Activated gamma-delta T cell treated with Interleukin-2 at 50 U/mL for 16 hours (primary cell): ENCODE results near the gene ARHGEF37.
"Not testable (repeated sequence)": the region's sequence is repeated elsewhere in the genome, so short reads cannot be mapped to it uniquely, and the experiment has no call there.

Source experiments
- DNase-seq: peaks from one replicate; pipeline ENCODE4 v3.0.0-alpha.2; 2020

The ARHGEF37 gene

DNA sequence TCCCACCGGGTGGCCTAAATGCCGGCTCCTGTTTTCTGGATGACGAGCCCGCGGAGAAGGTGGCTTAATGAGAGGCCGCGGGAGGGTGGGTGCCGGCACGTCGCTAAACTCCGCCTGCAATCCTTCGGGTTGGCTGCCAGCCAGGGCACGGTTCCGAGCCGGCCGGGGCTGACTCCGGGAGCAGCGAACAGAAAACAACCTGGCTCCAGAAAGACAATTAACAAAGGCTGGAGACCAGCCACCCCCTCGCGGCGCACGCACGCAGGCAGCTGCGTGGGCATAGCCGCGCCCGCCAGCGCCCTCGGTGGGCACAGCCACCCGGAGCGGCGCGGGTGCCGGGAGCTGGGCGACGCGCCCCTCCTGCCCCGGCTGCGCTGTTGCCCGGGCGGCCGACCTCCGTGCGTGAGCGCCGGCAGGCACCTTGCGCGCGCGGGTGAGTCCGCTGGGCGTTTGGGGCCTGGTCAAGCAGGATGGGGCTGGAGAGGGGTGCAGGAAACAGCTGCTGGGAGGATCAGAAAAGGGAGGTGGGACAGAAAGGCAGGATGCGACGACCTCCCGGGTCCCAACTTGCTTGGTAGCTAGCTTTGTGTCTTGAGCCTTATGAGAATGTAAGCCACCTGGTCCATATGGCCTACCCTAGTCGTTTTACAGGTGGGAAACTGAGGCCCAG is at the start of gene ARHGEF37:
Gene ARHGEF37, plus strand, starts transcription at position 307 of the 670 bp plus-strand sequence. CDS start 16,272 bp downstream, outside the sequence.
- peak; percentile 11 for DNase-seq

DNA sequence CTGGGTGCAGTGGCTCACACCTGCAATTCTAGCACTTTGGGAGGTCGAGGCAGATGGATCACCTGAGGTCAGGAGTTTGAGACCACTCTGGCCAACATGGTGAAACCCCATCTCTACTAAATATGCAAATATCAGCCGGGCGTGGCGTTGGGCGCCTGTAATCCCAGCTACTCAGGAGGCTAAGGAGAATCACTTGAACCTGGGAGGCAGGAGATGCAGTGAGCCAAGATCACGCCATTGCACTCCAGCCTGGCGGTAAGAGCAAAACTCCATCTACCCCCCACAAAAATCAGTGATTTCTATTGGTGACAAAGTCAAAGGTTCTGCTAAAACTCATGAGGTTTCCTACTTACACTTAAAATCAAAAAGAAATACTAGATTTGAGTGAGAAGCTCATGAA is 48.9 kb upstream of the ARHGEF37 start:
- no peak for DNase-seq

- not testable (repeated sequence) for DNase-seq
Measured at GRCh38 chr5:149535787-149536186, 45.5 kb upstream of the ARHGEF37 start.

DNA sequence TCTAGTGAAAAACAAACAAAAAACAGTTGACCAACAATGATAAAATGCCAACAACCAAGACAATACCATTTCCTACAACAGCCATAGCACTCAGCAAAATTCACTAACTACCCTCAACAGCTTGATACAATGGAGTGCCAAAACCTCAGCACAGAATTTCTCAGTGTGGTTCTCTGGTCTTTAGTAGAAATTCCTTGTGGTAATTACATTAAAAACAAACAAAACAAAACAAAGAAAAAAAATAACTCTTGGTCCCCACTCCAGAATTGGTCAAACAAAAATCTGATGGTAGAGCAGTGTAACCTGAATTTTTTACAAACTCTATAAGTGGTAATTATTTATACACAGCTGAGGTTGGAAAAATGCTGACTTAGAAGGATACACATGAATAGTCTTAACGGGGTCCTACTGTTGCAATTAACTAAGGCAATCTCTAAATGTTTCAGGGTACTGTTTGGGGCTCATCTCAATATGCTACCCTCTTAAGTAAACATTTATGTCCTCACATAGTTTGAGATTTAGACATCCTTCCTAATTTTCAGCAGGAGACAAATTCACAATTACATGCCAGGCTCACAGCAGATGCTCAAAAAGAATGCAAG is 43.8 kb upstream of the ARHGEF37 start:
- no peak for DNase-seq

DNA sequence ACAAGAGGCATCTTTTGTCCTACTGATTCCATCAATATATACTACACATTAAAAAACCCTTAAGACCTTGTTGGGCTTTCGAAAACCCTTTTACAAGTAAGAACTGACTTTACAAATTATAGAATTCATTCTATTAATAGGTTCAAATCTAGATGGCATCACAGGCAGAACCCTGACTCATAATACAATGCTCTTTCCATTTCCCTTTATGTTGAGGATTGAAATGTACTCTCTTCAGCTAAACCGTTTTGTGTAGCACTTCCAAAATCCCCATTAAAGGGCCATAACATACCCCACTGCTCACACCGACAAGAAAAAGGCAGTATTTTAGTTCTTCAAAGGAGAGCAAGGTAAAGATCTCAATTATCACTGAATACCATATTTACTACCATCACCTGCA is 41.2 kb upstream of the ARHGEF37 start:
- DNase-seq, result no peak

GRCh38 chr5:149541893-149542292 is 39.4 kb upstream of the ARHGEF37 start:
- no peak for DNase-seq

- DNase-seq, result no peak
Measured at GRCh38 chr5:149543361-149544027, 37.8 kb upstream of the ARHGEF37 start.

DNA sequence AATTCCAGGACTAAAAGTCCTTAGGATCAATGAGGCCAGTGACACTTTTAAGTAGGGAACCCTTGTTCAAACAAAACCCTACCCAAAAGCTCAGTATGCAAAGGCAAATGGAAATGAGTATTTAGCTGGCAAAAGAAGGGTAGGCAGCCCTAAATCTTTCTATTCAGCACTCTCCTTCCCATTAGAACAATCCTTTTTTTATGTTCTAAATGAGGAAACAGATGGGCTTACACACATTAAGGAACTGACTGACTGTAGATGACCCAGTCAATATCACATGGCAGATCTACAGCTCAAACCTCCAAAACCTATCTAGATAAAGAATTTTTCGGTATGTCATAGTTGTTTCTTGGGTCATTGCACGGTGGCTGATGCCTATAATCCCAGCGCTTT is 37.3 kb upstream of the ARHGEF37 start:
- DNase-seq, result no peak

GRCh38 chr5:149545327-149545726 is 36.0 kb upstream of the ARHGEF37 start:
- DNase-seq, result no peak

DNA sequence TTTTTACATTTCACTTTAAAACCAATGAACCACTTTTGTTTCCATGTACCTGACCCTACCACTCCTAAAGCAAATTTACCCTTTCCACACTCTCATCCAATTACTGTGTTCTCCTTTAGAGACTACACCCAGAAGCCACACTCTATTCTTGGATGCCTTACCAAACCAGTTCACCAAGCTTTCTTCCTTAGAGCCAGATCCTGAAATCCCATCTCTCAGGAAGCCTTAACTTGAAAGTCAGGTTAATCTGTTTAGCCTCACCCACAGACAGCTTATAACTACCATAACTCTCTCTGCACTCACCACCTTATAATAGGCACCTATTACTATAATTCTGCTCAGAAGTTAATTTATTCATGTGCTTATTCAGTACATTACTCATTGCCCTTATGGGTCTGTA is 34.3 kb upstream of the ARHGEF37 start:
- DNase-seq, result no peak

DNA sequence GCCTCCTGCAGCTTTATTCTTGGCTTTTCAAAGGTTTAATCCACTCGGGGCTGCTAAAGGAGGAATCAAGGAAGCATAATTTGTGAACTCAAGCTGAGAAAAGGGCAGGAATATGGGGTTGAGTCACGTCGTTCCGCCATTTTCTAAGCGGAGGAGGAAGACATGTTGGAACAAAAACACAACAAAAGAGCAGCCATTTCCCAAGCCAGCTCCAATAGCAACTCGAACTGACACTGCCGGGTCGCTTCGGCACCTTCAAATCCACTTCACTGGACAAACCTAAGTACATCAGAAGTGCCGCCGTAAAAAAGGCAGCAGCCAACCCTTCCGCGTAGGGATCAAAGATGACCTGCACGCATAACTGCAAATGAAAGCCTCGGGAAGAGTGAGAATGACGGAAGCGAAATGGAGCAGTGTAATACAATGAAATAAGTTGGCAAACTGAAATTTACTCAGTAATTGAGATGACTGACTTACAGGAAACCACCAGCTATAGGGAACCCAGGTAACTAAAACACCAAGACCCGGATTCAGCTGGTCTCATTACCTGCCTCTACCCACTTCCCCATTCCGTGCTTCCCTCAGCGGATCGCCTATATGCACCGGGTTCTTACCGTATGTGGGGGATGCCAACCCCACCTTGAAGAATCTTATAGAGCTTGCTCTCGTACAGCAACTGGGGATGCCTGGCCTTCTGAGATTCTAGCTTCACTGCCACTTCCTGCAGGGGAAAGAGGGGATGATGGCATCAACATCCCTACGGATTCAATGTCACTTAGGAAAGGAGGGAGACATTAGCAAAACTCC is 31.6 kb upstream of the ARHGEF37 start:
- DNase-seq, result peak; percentile 25

DNA sequence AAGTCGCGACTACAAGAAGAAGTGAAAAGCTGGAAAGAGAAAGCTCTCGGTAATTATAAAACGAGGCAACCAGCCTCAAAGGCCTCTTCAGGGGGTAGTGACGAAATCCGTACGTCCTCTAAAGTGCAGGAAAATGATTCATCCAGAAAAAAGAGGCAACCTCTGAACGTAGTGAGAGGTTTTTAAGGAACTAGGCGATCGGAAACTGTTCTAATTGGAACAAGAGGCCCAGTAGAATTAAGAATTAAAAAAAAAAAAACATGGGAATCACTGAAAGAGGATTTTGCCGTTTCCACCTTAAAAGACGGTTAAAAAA is 31.1 kb upstream of the ARHGEF37 start:
- DNase-seq, result no peak

GRCh38 chr5:149550594-149551226 is 30.6 kb upstream of the ARHGEF37 start:
- peak; percentile 14 for DNase-seq

GRCh38 chr5:149551227-149552037 is 29.9 kb upstream of the ARHGEF37 start, which contains the start of gene CSNK1A1:
Gene CSNK1A1, minus strand, starts transcription at chr5:149551439. Its CDS starts 475 bp downstream, at chr5:149550964.
- DNase-seq, result peak; percentile 98

- no peak for DNase-seq
Measured at GRCh38 chr5:149552038-149552494, 29.2 kb upstream of the ARHGEF37 start.

DNA sequence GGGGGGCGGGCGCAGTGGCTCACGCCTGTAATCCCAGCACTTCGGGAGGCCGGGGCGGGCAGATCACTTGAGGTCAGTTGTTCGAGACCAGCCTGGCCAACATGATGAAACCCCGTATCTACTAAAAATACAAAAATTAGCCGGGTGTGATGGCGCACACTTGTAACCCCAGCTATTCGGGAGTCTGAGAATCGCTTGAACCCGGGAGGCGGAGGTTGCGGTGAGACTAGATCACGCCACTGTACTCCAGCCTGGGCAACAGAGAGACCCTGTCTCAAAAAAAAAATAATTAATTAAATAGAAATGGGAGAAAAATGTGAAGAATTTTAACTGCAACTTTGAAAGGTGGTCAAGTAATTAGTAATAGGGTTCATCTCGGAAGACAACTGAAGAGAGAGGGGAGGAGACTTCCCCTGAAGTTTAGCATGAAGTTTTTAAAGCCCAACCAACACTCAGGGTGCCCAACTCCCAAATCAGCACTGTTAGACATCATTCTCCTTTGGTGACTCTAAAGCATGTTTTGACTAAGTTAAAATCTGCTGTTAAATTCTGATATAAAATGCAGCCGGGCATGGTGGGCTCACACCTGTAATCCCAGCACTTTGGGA is 28.6 kb upstream of the ARHGEF37 start:
- DNase-seq, result no peak

DNA sequence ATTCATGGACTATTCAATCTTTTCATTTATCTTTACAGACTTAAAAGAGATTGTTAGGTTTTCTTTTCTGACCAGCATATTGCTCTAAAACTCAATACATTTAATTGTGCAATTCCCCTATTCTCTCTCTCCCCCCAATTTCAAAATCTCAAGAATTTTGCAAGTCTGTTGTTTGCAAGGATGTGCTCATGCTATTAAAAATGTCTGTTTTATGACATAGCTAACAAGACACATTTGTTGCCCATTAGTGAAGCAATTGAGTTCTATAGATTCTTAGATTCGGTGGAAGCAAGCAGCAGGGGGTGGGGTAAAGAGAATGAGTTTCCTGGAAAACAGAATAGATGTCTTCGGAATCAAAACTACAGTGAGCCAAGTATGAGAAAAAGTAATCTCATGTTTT is 21.6 kb upstream of the ARHGEF37 start:
- DNase-seq, result no peak

GRCh38 chr5:149561848-149562247 is 19.4 kb upstream of the ARHGEF37 start:
- DNase-seq, result no peak

GRCh38 chr5:149563466-149563865 is 17.8 kb upstream of the ARHGEF37 start:
- DNase-seq, result no peak

- peak; percentile 15 for DNase-seq
Measured at GRCh38 chr5:149564542-149565140, 16.7 kb upstream of the ARHGEF37 start.

- no peak for DNase-seq
Measured at GRCh38 chr5:149567226-149567625, 14.1 kb upstream of the ARHGEF37 start.
